Activated T-cell treated with anti-CD3 and anti-CD28 coated beads, Interleukin-2, amount 50 U/mL, for 1 hour (primary cell): ENCODE measurements around the gene MB.

ENCODE experiments used
- DNase-seq: peaks from one replicate; pipeline ENCODE4 v3.0.0-alpha.2; 2020

MB gene

DNA sequence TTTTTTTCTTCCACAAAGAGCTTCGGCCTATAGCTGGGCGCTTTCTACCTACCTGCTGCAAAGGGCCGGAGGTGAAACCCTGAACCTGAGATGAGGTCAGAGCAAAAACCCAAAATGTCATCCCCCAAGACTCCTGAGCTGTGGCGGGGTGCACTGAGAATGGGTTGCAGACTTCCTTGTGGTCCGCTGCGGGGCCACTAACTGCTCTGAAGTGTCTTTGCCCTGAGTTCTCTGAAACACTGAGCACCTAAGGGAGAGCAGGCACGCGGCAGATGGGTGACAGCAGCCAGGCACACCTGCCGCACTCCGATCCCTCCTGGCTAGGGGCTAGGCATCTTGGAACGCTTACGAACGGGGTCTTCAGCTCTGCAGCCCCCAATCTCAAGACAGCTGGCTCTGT, 47.2 kb downstream of the MB start:
- DNase-seq = no peak

DNA sequence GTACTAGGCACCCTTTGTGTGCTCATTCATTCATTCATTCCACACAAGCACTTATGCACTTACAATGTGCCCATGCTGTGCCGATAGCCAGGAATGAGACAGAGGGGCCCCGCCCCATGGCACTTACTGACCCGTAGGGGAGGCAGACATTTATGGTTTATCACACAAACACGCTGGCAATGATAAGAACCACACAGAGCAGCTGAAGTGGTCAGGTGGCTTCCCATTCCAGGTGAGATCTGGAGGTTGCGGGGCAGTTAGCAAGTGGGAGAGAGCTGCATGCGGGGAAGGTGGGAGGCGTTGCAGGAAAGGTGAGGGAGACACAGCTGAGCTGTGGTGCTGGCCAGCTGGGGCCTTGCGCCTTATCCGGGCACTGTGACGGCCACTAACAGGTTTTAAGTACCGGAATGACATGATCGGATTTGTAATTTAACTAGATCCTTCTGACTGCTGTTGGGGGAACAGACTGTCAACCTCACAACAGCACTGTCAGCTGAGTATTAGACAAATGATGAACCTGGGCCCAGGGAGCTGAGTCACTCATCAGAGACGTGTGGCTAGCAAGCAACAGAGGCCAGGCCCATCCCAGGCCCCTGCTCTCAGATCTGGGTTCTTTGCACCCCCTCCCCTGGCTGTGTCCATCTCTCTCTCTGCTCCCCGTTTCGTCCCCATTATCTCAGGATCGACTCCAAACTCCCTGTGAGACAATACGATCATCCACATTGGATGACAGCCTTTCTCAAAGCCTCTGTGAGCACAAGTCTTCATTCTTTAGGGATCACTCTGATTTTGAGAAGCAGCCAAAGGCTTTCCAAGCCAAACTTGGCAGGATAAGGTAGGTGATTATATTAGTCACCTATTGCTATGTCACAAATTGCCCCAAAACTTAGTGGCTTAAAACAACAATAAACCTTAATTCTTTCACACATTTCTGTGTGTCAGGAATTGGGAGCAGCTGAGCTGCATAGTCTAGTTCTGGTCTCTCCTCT, 48.1 kb downstream of the MB start:
- no peak for DNase-seq

DNA sequence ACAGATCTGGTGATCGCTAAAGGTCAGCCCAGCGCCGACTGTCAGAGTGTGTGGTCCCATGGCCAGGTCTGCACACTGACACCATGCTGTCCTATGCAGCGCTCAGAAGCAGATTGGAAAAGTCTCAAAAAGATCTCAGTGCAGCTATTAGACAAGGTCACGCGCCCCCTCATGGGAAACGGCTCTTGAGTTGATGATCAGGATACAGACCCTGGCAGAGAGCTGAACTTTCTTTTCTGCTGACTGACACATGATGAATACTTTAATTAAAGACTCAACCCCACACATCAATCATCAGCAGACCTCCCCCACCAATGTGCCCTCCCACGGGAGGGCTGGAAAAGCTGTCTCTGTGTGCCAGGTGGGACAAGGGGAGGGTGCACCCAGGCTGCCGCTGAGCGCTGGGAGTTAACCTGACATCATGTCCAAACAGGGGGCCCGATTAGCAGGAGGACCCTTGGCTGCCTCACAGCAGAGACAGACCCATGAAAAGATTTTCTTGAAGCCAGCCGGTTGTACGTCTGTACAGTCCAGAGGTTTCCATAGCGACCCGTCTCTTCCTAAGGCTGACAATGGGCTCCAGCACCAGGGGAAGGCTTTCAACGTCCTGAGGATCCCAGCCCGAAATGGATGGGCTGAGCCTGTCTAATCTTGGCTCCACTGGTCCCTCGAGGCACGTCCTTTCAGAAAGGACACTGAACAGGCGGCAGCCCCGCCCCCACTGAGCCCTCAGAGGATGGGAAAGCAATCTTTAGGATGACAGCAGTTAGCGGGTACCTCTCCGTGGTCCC, 49.6 kb downstream of the MB start:
- DNase-seq = no peak

DNA sequence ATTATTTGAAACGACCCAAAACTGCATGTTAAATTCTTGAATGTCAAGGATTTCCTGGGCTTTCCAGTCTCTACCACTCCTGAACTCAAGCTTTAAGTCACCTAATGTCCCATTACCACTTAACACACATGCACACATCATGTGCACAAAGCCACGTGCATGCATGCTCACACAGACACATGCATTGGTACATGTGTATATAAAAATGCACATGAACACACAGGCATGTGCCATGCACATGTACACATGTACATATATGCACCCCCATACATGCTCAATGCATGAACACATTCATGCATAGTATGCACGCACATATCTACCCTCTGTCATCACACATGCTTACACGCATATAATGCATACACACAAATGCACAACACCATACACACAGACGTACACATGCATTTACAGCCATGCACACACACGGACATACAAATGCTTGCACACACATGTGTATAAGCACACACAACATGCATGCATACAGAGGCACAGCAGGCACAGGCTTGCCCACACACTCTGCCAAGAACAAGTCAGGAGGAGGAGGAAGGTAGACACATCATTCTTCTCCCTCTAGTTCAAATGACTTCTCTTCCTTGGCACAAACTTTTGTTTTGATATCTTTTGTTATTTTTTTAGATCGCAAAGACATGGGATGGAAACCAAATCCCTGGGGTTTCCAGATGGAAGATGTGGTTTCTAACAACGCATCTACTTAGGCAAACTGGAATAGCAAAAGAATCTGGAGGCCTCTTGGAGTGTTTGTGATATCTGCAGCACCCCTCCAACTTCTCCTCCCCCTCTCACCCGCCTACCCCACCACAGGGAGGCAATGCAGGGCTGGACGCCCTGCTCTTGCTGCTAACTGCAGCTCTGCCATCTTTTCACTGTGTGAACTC, 51.9 kb downstream of the MB start:
- no peak for DNase-seq

DNA sequence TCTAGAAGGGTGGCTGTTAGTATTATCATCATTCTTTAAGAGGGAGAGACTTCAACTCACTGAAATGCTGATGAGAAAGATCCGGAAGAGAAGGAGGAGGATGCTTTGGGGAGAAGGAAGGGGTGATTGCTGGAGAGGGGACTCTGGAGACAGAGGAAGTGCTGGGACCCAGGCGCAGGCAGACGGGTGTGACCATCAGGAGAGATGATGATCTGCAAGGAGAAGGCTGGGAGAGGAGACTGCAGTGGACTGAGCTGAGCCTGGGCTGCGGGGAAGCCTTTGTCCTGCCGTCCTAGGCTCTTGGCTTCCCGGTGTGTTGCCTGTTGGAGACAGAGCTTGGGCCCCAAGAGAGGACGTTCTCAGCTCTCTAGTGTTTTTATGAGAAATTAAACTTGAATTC, 53.9 kb downstream of the MB start:
- DNase-seq = no peak

DNA sequence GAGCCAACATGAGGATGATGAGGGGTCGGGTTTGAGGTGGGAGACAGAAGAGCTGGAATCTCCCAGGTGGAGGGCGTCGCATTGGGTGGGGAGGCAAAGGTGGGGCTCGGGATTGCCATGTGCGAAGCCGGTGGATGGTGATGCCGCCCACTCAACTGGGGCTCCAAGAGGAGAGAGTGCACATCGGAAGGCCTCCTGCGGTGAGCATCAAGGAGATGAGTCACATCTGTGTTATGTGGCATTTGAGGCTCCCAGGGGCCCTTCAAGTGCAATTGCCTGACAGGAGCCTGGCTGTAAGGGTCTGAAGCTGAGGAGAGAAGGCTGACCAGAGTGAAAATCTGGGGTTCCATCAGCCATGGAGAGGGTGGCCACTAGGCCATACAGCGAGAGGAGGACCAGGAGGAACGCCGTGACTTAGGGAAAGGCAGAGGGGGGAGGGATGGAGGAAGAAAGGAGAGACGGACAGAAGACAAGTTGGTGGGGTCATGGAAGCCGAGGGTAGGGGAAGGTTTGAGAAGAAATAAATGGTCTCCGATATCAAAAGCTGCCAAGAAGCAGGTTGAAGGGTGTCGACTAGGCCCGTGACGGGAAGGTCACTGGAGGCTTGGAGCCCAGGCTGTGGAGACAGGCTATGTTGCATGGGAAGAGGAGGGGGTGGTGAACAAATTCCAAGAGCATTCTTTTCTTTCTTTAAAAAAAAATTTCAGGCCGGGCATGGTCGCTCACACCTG, 55.2 kb downstream of the MB start:
- no peak for DNase-seq

DNA sequence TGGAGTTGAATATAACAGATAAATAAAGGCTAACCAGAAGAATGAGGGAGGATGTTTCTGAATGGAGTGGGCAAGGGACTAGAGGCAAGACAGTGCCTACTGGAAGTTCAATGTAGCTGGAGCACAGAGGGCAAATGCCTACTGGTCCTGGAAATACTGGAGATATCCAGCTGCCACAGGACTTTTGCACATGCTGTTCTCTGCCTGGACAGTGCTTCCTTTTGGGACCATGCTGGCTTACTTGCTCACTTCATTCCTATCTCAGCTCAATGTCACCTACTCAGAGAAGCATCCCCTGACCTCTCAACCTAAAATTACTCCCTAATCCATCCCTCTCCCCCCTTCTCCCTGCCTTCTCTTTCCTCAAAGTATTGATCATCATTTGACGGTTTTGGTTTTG, 56.3 kb downstream of the MB start:
- DNase-seq = no peak

DNA sequence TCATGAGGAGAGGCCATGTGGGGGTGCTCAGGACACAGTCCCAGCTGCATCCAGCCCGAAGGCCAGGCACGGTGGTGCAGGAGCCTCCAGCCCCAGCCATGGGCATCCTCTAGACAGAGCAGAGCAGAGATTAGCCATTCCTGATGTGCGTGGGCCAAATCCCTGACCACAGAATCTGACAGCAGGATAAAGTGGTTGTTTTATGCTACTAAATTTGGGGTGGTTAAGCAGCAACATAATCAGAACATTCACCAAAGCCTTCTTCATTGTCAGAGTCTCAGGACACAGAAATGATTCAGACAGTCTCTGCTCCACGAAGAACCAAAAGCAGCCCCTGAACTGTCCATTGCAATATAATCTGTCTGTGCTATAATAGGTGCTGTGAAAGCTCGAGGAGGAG, 56.8 kb downstream of the MB start:
- DNase-seq = no peak

DNA sequence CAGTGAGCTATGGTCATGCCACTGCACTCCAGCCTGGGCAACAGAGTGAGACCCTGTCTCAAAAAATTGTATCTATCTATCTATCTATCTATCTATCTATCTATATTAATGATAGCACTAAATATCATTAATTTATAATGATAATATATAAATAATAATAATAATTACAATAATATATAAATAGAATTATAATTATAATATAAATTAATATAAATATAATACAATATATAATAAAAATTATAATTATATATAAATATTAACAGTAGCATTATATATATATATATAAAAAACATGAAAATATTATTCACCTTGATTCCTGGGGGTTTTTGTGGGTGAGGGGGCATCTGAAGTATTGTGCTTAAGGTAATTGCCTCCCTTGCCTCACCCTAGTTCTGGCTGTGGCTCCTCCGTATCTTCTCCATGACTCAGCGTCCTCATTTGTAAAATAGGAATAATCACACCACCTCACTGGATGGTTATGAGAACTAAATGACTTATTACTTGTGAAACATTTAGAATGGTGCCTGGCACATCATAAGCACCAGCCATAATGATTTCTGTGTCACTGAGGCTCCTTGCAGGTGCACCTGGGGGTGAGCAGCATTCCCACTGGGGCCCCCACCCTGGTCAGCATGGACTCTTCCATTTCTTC, 57.6 kb downstream of the MB start:
- no peak for DNase-seq

DNA sequence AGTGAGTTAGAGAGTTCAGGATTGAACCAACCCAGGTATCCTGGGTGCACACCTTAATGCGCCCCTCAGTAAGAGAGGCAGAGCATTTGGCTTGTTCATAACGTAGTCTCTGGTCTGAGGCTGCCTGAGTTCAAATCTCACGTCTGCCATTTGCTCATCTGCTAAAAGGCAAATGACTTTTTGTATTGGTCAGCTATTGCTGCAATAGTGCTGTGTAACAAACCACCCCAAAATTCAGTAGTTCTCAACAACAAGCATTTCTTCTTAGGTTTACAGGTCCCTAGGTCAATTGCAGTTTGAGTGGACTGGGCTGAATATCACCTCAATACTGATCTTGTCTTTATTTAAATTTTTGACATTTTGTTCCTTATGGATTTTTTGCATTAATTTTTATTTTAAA, 58.4 kb downstream of the MB start:
- DNase-seq = no peak

DNA sequence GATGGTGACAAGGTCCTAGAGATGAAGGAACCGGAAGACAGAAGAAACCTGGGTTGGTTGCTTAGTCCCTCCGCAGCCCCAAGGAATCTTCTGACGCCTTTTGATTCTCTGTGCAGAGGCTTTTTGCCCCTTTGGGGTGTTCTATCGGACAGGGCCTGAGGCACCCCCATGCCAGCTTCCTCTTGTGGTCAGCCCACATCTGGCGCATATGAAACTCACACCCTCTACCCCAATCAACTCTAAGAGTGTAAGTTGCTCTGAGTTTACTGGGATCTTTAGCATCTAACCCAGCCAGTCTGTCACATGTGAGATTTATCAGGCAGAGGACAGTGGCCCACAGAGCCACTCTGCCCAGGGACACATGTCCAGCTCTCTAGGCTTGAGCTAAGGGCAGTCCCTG, 59.1 kb downstream of the MB start:
- DNase-seq = no peak
